ENCODE data around the gene ZNF492. TPM values are rescaled to one million over a fixed set of nuclear protein-coding genes. Genes with fewer than 3 reads are reported as not detected.

Gene ZNF492
- total and polyA plus RNA-seq, 4 donors: 0.08 to 0.80 (median 0.10) TPM

- Histone ChIP-seq H3K36me3 (ENCODE audit: control insufficient read depth in 4 of 4, insufficient read depth in 4 of 4, low read length in 4 of 4) (no peaks in the 10 kb centered on the region), H3K4me1 (ENCODE audit: control insufficient read depth in 5 of 5, insufficient read depth in 5 of 5, low read length in 5 of 5) (no peaks in the 10 kb centered on the region), H3K9me3 (ENCODE audit: control insufficient read depth in 4 of 4, insufficient read depth in 3 of 4, low read length in 3 of 4) (peaks cover 0 to 48% (median 0%) of the 10 kb centered on the region in 4 donors), H3K27me3 (ENCODE audit: control insufficient read depth in 3 of 3, insufficient read depth in 3 of 3, low read length in 2 of 3) (peaks cover 0 to 20% (median 0%) of the 10 kb centered on the region in 3 donors), H3K9ac (ENCODE audit: insufficient read depth in 1 of 2, low read length in 2 of 2) (no peak overlapping the region), H3K4me3 (no peak overlapping the region), H3K27ac (ENCODE audit: low read depth in 1 of 2, low read length in 1 of 2) (no peak overlapping the region)
- TF ChIP-seq CTCF (IDR thresholded peaks at IDR 0.05; ENCODE audit: control extremely low read depth, extremely low read depth): no peak
- no peak for ATAC-seq (ENCODE audit: insufficient read depth, low FRiP score)
- WGBS, 2 donors: 92% methylated on average over 3 of the region's 3 CpGs
- DNase-seq: peak in 1 of 3 donors; percentile 1
These were observed 14.2 kb upstream of the ZNF492 start for GRCh38 chr19:22619932-22620331.

GRCh38 chr19:22620401-22620800, 13.7 kb upstream of the ZNF492 start:
- no peaks in the 10 kb centered on the region for H3K4me1 ChIP-seq (ENCODE audit: control insufficient read depth in 5 of 5, insufficient read depth in 5 of 5, low read length in 5 of 5)
- H3K36me3 ChIP-seq (ENCODE audit: control insufficient read depth in 4 of 4, insufficient read depth in 4 of 4, low read length in 4 of 4): no peaks in the 10 kb centered on the region
- no peak for TF ChIP-seq CTCF (IDR thresholded peaks at IDR 0.05; ENCODE audit: control extremely low read depth, extremely low read depth)
- H3K9ac ChIP-seq (ENCODE audit: insufficient read depth in 1 of 2, low read length in 2 of 2): no peak overlapping the region
- 90 to 92% methylated on average over 6 of the region's 6 CpGs for WGBS, 2 donors
- H3K27ac ChIP-seq (ENCODE audit: low read depth in 1 of 2, low read length in 1 of 2): no peak overlapping the region
- ATAC-seq (ENCODE audit: insufficient read depth, low FRiP score): no peak
- DNase-seq: peak in 1 of 3 donors; percentile 6
- H3K27me3 ChIP-seq (ENCODE audit: control insufficient read depth in 3 of 3, insufficient read depth in 3 of 3, low read length in 2 of 3): peaks cover 0 to 20% (median 0%) of the 10 kb centered on the region in 3 donors
- H3K4me3 ChIP-seq: no peak overlapping the region
- peaks cover 0 to 50% (median 0%) of the 10 kb centered on the region in 4 donors for H3K9me3 ChIP-seq (ENCODE audit: control insufficient read depth in 4 of 4, insufficient read depth in 3 of 4, low read length in 3 of 4)

- 85 to 93% methylated on average over 1 of the region's 1 CpG for WGBS, 2 donors
- DNase-seq (no peak), ATAC-seq (ENCODE audit: insufficient read depth, low FRiP score) (no peak)
- Histone ChIP-seq H3K4me3 (no peak overlapping the region), H3K27ac (ENCODE audit: low read depth in 1 of 2, low read length in 1 of 2) (no peak overlapping the region), H3K27me3 (ENCODE audit: control insufficient read depth in 3 of 3, insufficient read depth in 3 of 3, low read length in 2 of 3) (peaks cover 0 to 20% (median 0%) of the 10 kb centered on the region in 3 donors), H3K9me3 (ENCODE audit: control insufficient read depth in 4 of 4, insufficient read depth in 3 of 4, low read length in 3 of 4) (peaks cover 0 to 54% (median 0%) of the 10 kb centered on the region in 4 donors), H3K9ac (ENCODE audit: insufficient read depth in 1 of 2, low read length in 2 of 2) (no peak overlapping the region), H3K36me3 (ENCODE audit: control insufficient read depth in 4 of 4, insufficient read depth in 4 of 4, low read length in 4 of 4) (no peaks in the 10 kb centered on the region), H3K4me1 (ENCODE audit: control insufficient read depth in 5 of 5, insufficient read depth in 5 of 5, low read length in 5 of 5) (no peaks in the 10 kb centered on the region)
- no peak for TF ChIP-seq CTCF (IDR thresholded peaks at IDR 0.05; ENCODE audit: control extremely low read depth, extremely low read depth)
These were observed 13.2 kb upstream of the ZNF492 start for GRCh38 chr19:22620912-22621311.

- WGBS, 2 donors: 64 to 72% methylated on average over 1 of the region's 1 CpG
- Histone ChIP-seq H3K4me3 (no peak overlapping the region), H3K27ac (ENCODE audit: low read depth in 1 of 2, low read length in 1 of 2) (no peak overlapping the region), H3K4me1 (ENCODE audit: control insufficient read depth in 5 of 5, insufficient read depth in 5 of 5, low read length in 5 of 5) (no peaks in the 10 kb centered on the region), H3K9ac (ENCODE audit: insufficient read depth in 1 of 2, low read length in 2 of 2) (no peak overlapping the region), H3K9me3 (ENCODE audit: control insufficient read depth in 4 of 4, insufficient read depth in 3 of 4, low read length in 3 of 4) (peaks cover 0 to 48% (median 0%) of the 10 kb centered on the region in 4 donors), H3K27me3 (ENCODE audit: control insufficient read depth in 3 of 3, insufficient read depth in 3 of 3, low read length in 2 of 3) (peaks cover 0 to 20% (median 0%) of the 10 kb centered on the region in 3 donors), H3K36me3 (ENCODE audit: control insufficient read depth in 4 of 4, insufficient read depth in 4 of 4, low read length in 4 of 4) (no peaks in the 10 kb centered on the region)
- no peak for TF ChIP-seq CTCF (IDR thresholded peaks at IDR 0.05; ENCODE audit: control extremely low read depth, extremely low read depth)
- DNase-seq: no peak
- ATAC-seq (ENCODE audit: insufficient read depth, low FRiP score): no peak
These were observed 12.1 kb upstream of the ZNF492 start for GRCh38 chr19:22622020-22622419.
